Small intestine (tissue), 7 donors: ENCODE results near the gene MPL. TPM values are rescaled to one million over a fixed set of nuclear protein-coding genes. Genes with fewer than 3 reads are reported as not detected.
A peak's percentile ranks its signal among the peaks of the same experiment; 100 is the strongest.

Experiments used
- DNase-seq, 2 donors: peaks; one replicate each; pipeline versions ENCODE4 v3.0.0 to v3.0.0-alpha.2; 2013
- FAIRE-seq: peaks from 2 replicates; lab custom pipeline; 2012; peaks lifted over from hg19 to GRCh38; lab: Jason Lieb, UNC
- H3K27ac ChIP-seq, 3 donors: one replicate each; pipeline ENCODE4 v1.5.1; 2013; ENCODE audit warnings: low read length in 2 of 3, mild to moderate bottlenecking in 2 of 3, control low read depth in 1 of 3, inconsistent platforms in 1 of 3, low read depth in 1 of 3, moderate library complexity in 1 of 3
- H3K27me3 ChIP-seq, 3 donors: one replicate each; pipeline ENCODE4 v1.6.1; 2013; ENCODE audit warnings: low read length in 3 of 3, inconsistent platforms in 1 of 3; ENCODE audit not compliant: control insufficient read depth in 3 of 3, insufficient read depth in 3 of 3
- H3K36me3 ChIP-seq, 3 donors: one replicate each; pipeline ENCODE4 v1.6.1; 2013; ENCODE audit warnings: low read length in 3 of 3, inconsistent platforms in 1 of 3, low read depth in 1 of 3, mild to moderate bottlenecking in 1 of 3, moderate library complexity in 1 of 3; ENCODE audit not compliant: control insufficient read depth in 3 of 3, insufficient read depth in 2 of 3
- H3K4me1 ChIP-seq, 3 donors: one replicate each; pipeline ENCODE4 v1.6.1; 2013; ENCODE audit warnings: low read length in 2 of 3, inconsistent platforms in 1 of 3, low read depth in 1 of 3, mild to moderate bottlenecking in 1 of 3, moderate library complexity in 1 of 3; ENCODE audit not compliant: control insufficient read depth in 3 of 3, insufficient read depth in 2 of 3
- H3K4me3 ChIP-seq, 3 donors: one replicate each; pipeline ENCODE4 v1.5.1; 2013; ENCODE audit warnings: low read length in 3 of 3, control low read depth in 1 of 3, inconsistent platforms in 1 of 3, low read depth in 1 of 3, mild to moderate bottlenecking in 1 of 3, moderate library complexity in 1 of 3
- H3K9me3 ChIP-seq, 2 donors: one replicate each; pipeline ENCODE4 v1.6.1; 2013; ENCODE audit warnings: low read depth in 1 of 2, low read length in 1 of 2; ENCODE audit not compliant: control insufficient read depth in 2 of 2, insufficient read depth in 1 of 2
- whole genome bisulfite sequencing, 3 donors: extraction: QIAGEN DNeasy Blood & Tissue Kit; methylation state at CpG; one replicate each; pipeline ENCODE4 v1.1.7; 2013; 5-methylcytosine and 5-hydroxymethylcytosine counted together
- polyA plus RNA-seq, 4 donors: library from polyadenylated mRNA; stranded (reverse) in 3 of 4; unstranded in 1 of 4; fragments of 200-250 nt in 3 of 4; fragments of 120-200 nt in 1 of 4; gene quantifications; one replicate each; pipeline versions ENCODE4 v1.2.1 to v1.2.3, GENCODE V29; 2013
- donor health status: healthy with polysubstance abuse.
- donor health status: control.
- donor health status: control.
- donor health status: Bipolar disorder and iron deficiency.
- donor health status: healthy.

MPL gene
- polyA plus RNA-seq, 4 donors: 0.16 TPM; not detected in 3

DNA sequence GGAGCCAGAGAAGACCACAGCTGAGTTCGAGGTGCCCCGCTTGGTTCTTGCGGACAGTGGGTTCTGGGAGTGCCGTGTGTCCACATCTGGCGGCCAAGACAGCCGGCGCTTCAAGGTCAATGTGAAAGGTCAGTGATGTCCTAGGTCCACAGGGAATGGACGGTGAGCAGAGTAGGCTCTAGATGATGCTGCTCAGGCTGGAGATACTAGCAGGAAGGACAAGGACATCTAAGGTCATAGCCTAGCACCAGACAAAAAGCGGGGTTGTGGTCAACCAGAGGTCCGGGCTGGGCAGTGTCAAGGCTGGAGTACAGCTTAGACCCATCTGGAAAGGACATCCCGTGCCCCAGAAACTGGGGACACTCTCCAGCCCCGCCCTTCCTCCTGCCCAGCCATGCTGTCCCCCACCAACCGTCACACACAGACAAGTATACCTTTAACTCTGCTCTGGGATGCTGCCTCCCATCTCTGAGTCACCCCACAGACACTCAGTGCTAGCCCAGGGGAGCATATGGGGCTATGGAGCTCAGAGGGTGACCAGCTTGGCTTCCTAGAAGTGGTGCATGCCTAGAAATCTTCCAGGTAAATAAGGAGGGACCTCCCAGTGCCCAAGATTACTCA is 28.1 kb upstream of the MPL start:
- FAIRE-seq (no peak), DNase-seq (no peak)
- H3K4me3 ChIP-seq: no peak overlapping the region
- WGBS, 3 donors: 88 to 89% (median 88%) methylated on average over 12 to 13 of the region's 13 CpGs
- H3K36me3 ChIP-seq: peaks cover 0 to 2% (median 0%) of the 10 kb centered on the region in 3 donors
- H3K27ac ChIP-seq: no peak overlapping the region
- peaks cover 0 to 4% (median 0%) of the 10 kb centered on the region in 3 donors for H3K4me1 ChIP-seq
- H3K27me3 ChIP-seq: no peaks in the 10 kb centered on the region
- no peaks in the 10 kb centered on the region for H3K9me3 ChIP-seq

GRCh38 chr1:43311521-43311920 is 26.1 kb upstream of the MPL start:
- Histone ChIP-seq H3K27me3 (no peaks in the 10 kb centered on the region), H3K27ac (no peak overlapping the region), H3K4me1 (no peaks in the 10 kb centered on the region), H3K36me3 (peaks cover 0 to 2% (median 0%) of the 10 kb centered on the region in 3 donors), H3K4me3 (no peak overlapping the region), H3K9me3 (no peaks in the 10 kb centered on the region)
- WGBS, 3 donors: 91 to 93% (median 93%) methylated on average over 9 of the region's 9 CpGs
- FAIRE-seq: no peak
- DNase-seq: no peak

DNA sequence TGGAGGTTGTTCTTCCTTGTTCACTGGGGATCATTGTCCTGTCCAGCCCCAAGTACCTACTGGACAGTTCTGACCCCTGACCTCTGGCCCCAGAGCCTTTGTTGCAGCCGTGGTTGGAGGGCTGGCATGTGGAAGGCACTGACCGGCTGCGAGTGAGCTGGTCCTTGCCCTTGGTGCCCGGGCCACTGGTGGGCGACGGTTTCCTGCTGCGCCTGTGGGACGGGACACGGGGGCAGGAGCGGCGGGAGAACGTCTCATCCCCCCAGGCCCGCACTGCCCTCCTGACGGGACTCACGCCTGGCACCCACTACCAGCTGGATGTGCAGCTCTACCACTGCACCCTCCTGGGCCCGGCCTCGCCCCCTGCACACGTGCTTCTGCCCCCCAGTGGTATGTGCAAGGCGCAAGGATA is 25.4 kb upstream of the MPL start:
- Histone ChIP-seq H3K4me3 (no peak overlapping the region), H3K27ac (no peak overlapping the region), H3K36me3 (peaks cover 0 to 2% (median 0%) of the 10 kb centered on the region in 3 donors), H3K9me3 (no peaks in the 10 kb centered on the region), H3K27me3 (no peaks in the 10 kb centered on the region), H3K4me1 (no peaks in the 10 kb centered on the region)
- DNase-seq (no peak), FAIRE-seq (no peak)
- 86 to 93% (median 91%) methylated on average over 19 of the region's 19 CpGs for WGBS, 3 donors

GRCh38 chr1:43312663-43313515 is 24.7 kb upstream of the MPL start:
- Histone ChIP-seq H3K4me1 (no peaks in the 10 kb centered on the region), H3K9me3 (no peaks in the 10 kb centered on the region), H3K36me3 (peaks cover 0 to 2% (median 0%) of the 10 kb centered on the region in 3 donors), H3K4me3 (no peak overlapping the region), H3K27me3 (no peaks in the 10 kb centered on the region), H3K27ac (no peak overlapping the region)
- FAIRE-seq (no peak), DNase-seq (no peak)
- WGBS, 3 donors: 89 to 93% (median 90%) methylated on average over 24 of the region's 24 CpGs

DNA sequence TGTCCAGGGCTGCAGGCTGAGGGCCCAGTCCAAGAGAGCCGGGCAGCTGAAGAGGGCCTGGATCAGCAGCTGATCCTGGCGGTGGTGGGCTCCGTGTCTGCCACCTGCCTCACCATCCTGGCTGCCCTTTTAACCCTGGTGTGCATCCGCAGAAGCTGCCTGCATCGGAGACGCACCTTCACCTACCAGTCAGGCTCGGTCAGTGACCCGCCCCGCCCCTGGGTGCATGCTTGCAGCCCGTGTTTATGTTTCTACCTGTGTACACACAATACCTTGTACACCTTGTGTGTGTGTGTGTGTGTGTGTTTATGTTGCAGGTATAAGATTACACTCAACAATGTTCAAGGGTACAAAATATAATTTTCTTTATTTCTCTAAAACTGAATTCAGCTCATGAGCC is 23.8 kb upstream of the MPL start:
- DNase-seq (peak; percentile 33 to 61), FAIRE-seq (no peak)
- no peak overlapping the region for H3K27ac ChIP-seq

GRCh38 chr1:43314233-43314632 is 23.4 kb upstream of the MPL start:
- H3K36me3 ChIP-seq: peaks cover 0 to 2% (median 0%) of the 10 kb centered on the region in 3 donors
- 85 to 91% (median 90%) methylated on average over 5 of the region's 5 CpGs for WGBS, 3 donors
- H3K27ac ChIP-seq: no peak overlapping the region
- H3K4me1 ChIP-seq: no peaks in the 10 kb centered on the region
- no peak overlapping the region for H3K4me3 ChIP-seq
- FAIRE-seq (no peak), DNase-seq (no peak)
- H3K27me3 ChIP-seq: no peaks in the 10 kb centered on the region
- H3K9me3 ChIP-seq: no peaks in the 10 kb centered on the region

More for the DNA sequence above, 23.8 kb upstream of the MPL start:
- peaks cover 0 to 2% (median 0%) of the 10 kb centered on the region in 3 donors for H3K36me3 ChIP-seq
- H3K9me3 ChIP-seq: no peaks in the 10 kb centered on the region
- 26 to 73% (median 48%) methylated on average over 10 of the region's 10 CpGs for WGBS, 3 donors
- H3K4me3 ChIP-seq: no peak overlapping the region
- H3K27me3 ChIP-seq: no peaks in the 10 kb centered on the region
- H3K4me1 ChIP-seq: no peaks in the 10 kb centered on the region

GRCh38 chr1:43315481-43315880 is 22.1 kb upstream of the MPL start:
- FAIRE-seq (no peak), DNase-seq (no peak)
- peaks cover 0 to 2% (median 0%) of the 10 kb centered on the region in 3 donors for H3K36me3 ChIP-seq
- H3K4me3 ChIP-seq: no peak overlapping the region
- H3K9me3 ChIP-seq: no peaks in the 10 kb centered on the region
- H3K27me3 ChIP-seq: no peaks in the 10 kb centered on the region
- no peaks in the 10 kb centered on the region for H3K4me1 ChIP-seq
- no peak overlapping the region for H3K27ac ChIP-seq
- WGBS, 3 donors: 78 to 91% (median 80%) methylated on average over 3 of the region's 3 CpGs

DNA sequence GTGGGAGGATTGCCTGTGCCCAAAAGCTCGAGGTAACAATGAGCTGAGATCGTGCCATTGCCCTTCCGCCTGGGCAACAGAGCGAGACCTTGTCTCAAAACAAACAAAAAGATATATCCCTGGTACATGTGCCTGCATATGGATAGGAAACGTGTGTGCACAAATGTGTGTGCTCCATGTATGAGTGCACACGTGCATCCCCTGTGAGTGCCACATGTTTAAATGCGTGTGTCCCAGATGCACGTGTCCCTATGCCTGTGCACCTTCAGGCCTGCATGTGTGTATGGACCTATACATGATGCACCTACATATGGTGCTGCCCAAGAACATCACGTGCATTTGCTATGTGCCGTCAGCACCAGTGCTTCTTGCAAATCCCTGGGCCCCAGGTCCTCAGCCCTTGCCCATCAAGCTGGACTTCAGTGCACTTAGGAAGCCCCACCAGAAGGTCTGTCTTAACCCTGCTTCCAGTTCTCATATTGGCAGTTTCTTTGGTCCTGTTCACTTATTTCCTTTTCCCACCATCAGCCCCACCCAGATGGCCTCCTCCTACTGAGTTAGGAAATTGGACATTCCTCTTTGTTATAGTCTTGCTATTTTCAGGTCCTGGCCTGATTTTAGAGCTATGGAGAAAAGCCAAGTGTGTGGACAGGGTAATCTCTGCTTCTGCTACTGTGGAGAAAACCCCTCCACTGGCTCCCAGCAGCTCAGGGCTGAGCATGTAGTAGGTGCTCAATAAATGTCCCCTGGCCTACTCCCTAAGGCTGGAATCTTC is 21.5 kb upstream of the MPL start:
- Histone ChIP-seq H3K4me3 (no peak overlapping the region), H3K36me3 (peaks cover 0 to 2% (median 0%) of the 10 kb centered on the region in 3 donors), H3K9me3 (no peaks in the 10 kb centered on the region), H3K27me3 (no peaks in the 10 kb centered on the region), H3K27ac (no peak overlapping the region), H3K4me1 (no peaks in the 10 kb centered on the region)
- 89 to 92% (median 91%) methylated on average over 10 of the region's 10 CpGs for WGBS, 3 donors
- no peak for FAIRE-seq
- DNase-seq: no peak
